IgD-negative memory B cell (primary cell): Measurements from ENCODE around the gene OPTC. TPM values are rescaled to one million over a fixed set of nuclear protein-coding genes. Genes with fewer than 3 reads are reported as not detected.

ENCODE experiments used
- H3K27ac Mint-ChIP-seq, 3 donors: one replicate each; pipeline ENCODE4 v1.8.0; 2020 to 2022; ENCODE audit warnings: mild to moderate bottlenecking in 3 of 3, mixed read lengths in 3 of 3, moderate library complexity in 1 of 3
- H3K27me3 Mint-ChIP-seq: one replicate; pipeline ENCODE4 v1.8.0; 2021; ENCODE audit warnings: mixed read lengths
- H3K36me3 Mint-ChIP-seq: one replicate; pipeline ENCODE4 v1.8.0; 2020; ENCODE audit warnings: mild to moderate bottlenecking, mixed read lengths
- H3K4me1 Mint-ChIP-seq, 3 donors: one replicate each; pipeline ENCODE4 v1.8.0; 2020 to 2022; ENCODE audit warnings: mixed read lengths in 3 of 3, mild to moderate bottlenecking in 1 of 3
- H3K4me3 Mint-ChIP-seq, 4 donors: one replicate each; pipeline ENCODE4 v1.8.0; 2020 to 2022; ENCODE audit warnings: mild to moderate bottlenecking in 4 of 4, mixed read lengths in 4 of 4, moderate library complexity in 3 of 4
- H3K9me3 Mint-ChIP-seq, 3 donors: one replicate each; pipeline ENCODE4 v1.8.0; 2020 to 2021; ENCODE audit warnings: mixed read lengths in 3 of 3, mild to moderate bottlenecking in 1 of 3
- polyA plus RNA-seq: library from polyadenylated mRNA; unstranded; fragments of 300-500 nt; fragmentation: Illumina TruSeq; gene quantifications from one replicate; pipeline ENCODE4 v1.2.3, GENCODE V29; 2021

OPTC gene
- polyA plus RNA-seq, 1 donor from 2014 or later: not detected

- Mint-ChIP-seq H3K27ac (no peak overlapping the region), H3K27me3 (peaks cover 17% of the 10 kb centered on the region), H3K4me3 (no peak overlapping the region), H3K4me1 (no peaks in the 10 kb centered on the region), H3K36me3 (no peaks in the 10 kb centered on the region), H3K9me3 (no peaks in the 10 kb centered on the region)
These were observed 20.1 kb upstream of the OPTC start for GRCh38 chr1:203473781-203474305.

GRCh38 chr1:203475012-203475981 is 18.7 kb upstream of the OPTC start, which contains the start of gene PRELP:
Gene PRELP (plus strand): TSS chr1:203475806. CDS start chr1:203483185, 7,379 bp downstream.
- Mint-ChIP-seq H3K9me3 (no peaks in the 10 kb centered on the region), H3K4me1 (no peaks in the 10 kb centered on the region), H3K4me3 (no peak within 1 kb of the TSS), H3K27me3 (peaks cover 11% of the 10 kb centered on the region), H3K27ac (no peak within 1 kb of the TSS), H3K36me3 (no peaks in the 10 kb centered on the region)

- H3K9me3 Mint-ChIP-seq: no peaks in the 10 kb centered on the region
- no peak overlapping the region for H3K4me3 Mint-ChIP-seq
- peaks cover 0 to 5% (median 2%) of the 10 kb centered on the region in 3 donors for H3K4me1 Mint-ChIP-seq
- no peaks in the 10 kb centered on the region for H3K36me3 Mint-ChIP-seq
- no peak overlapping the region for H3K27ac Mint-ChIP-seq
- H3K27me3 Mint-ChIP-seq: peaks cover 10% of the 10 kb centered on the region
These were observed 17.6 kb upstream of the OPTC start for GRCh38 chr1:203476216-203476814.

GRCh38 chr1:203477748-203478147 is 16.2 kb upstream of the OPTC start:
- H3K4me3 Mint-ChIP-seq: no peak overlapping the region
- no peaks in the 10 kb centered on the region for H3K9me3 Mint-ChIP-seq
- peaks cover 0 to 6% (median 5%) of the 10 kb centered on the region in 3 donors for H3K4me1 Mint-ChIP-seq
- peaks cover 10% of the 10 kb centered on the region for H3K27me3 Mint-ChIP-seq
- H3K27ac Mint-ChIP-seq: peak overlapping the region in 1 of 3 donors; percentile 76
- H3K36me3 Mint-ChIP-seq: no peaks in the 10 kb centered on the region

GRCh38 chr1:203478231-203478630 is 15.7 kb upstream of the OPTC start:
- peaks cover 10% of the 10 kb centered on the region for H3K27me3 Mint-ChIP-seq
- H3K9me3 Mint-ChIP-seq: no peaks in the 10 kb centered on the region
- H3K4me1 Mint-ChIP-seq: peaks cover 0 to 6% (median 5%) of the 10 kb centered on the region in 3 donors
- no peak overlapping the region for H3K4me3 Mint-ChIP-seq
- H3K27ac Mint-ChIP-seq: no peak overlapping the region
- H3K36me3 Mint-ChIP-seq: no peaks in the 10 kb centered on the region

- H3K36me3 Mint-ChIP-seq: no peaks in the 10 kb centered on the region
- no peak overlapping the region for H3K27ac Mint-ChIP-seq
- H3K4me1 Mint-ChIP-seq: peaks cover 0 to 6% (median 5%) of the 10 kb centered on the region in 3 donors
- H3K27me3 Mint-ChIP-seq: peaks cover 10% of the 10 kb centered on the region
- H3K4me3 Mint-ChIP-seq: no peak overlapping the region
- H3K9me3 Mint-ChIP-seq: no peaks in the 10 kb centered on the region
These were observed 15.0 kb upstream of the OPTC start for GRCh38 chr1:203478986-203479385.

- H3K9me3 Mint-ChIP-seq: no peaks in the 10 kb centered on the region
- peaks cover 0 to 6% (median 5%) of the 10 kb centered on the region in 3 donors for H3K4me1 Mint-ChIP-seq
- no peak overlapping the region for H3K27ac Mint-ChIP-seq
- H3K27me3 Mint-ChIP-seq: peaks cover 10% of the 10 kb centered on the region
- H3K36me3 Mint-ChIP-seq: no peaks in the 10 kb centered on the region
- H3K4me3 Mint-ChIP-seq: no peak overlapping the region
These were observed 14.3 kb upstream of the OPTC start for GRCh38 chr1:203479646-203480045.

- Mint-ChIP-seq H3K4me1 (peaks cover 0 to 6% (median 5%) of the 10 kb centered on the region in 3 donors), H3K4me3 (no peak overlapping the region), H3K9me3 (no peaks in the 10 kb centered on the region), H3K27ac (peak overlapping the region in 1 of 3 donors; percentile 32), H3K27me3 (peaks cover 10% of the 10 kb centered on the region), H3K36me3 (no peaks in the 10 kb centered on the region)
These were observed 13.9 kb upstream of the OPTC start for GRCh38 chr1:203480084-203480483.

- no peak overlapping the region for H3K4me3 Mint-ChIP-seq
- peaks cover 0 to 6% (median 5%) of the 10 kb centered on the region in 3 donors for H3K4me1 Mint-ChIP-seq
- H3K9me3 Mint-ChIP-seq: no peaks in the 10 kb centered on the region
- H3K27me3 Mint-ChIP-seq: peaks cover 10% of the 10 kb centered on the region
- H3K27ac Mint-ChIP-seq: peak overlapping the region in 1 of 3 donors; percentile 32
- no peaks in the 10 kb centered on the region for H3K36me3 Mint-ChIP-seq
These were observed 13.3 kb upstream of the OPTC start for GRCh38 chr1:203480525-203481084.

GRCh38 chr1:203481196-203481595 is 12.8 kb upstream of the OPTC start:
- Mint-ChIP-seq H3K4me3 (no peak overlapping the region), H3K9me3 (no peaks in the 10 kb centered on the region), H3K27me3 (peaks cover 7% of the 10 kb centered on the region), H3K4me1 (peaks cover 0 to 6% (median 5%) of the 10 kb centered on the region in 3 donors), H3K36me3 (no peaks in the 10 kb centered on the region), H3K27ac (no peak overlapping the region)

- Mint-ChIP-seq H3K27ac (no peak overlapping the region), H3K4me1 (peaks cover 3 to 9% (median 3%) of the 10 kb centered on the region in 3 donors), H3K27me3 (peaks cover 6% of the 10 kb centered on the region), H3K36me3 (no peaks in the 10 kb centered on the region), H3K4me3 (peak overlapping the region; percentile 80 to 94 (median 86)), H3K9me3 (no peaks in the 10 kb centered on the region)
These were observed 7.2 kb upstream of the OPTC start for GRCh38 chr1:203486618-203487370.

- H3K27ac Mint-ChIP-seq: no peak overlapping the region
These were observed 5.4 kb upstream of the OPTC start for GRCh38 chr1:203488539-203488938.

GRCh38 chr1:203490607-203491006 is 3.3 kb upstream of the OPTC start:
- Mint-ChIP-seq H3K4me1 (peaks cover 3 to 9% (median 3%) of the 10 kb centered on the region in 3 donors), H3K4me3 (no peak overlapping the region), H3K9me3 (no peaks in the 10 kb centered on the region), H3K36me3 (no peaks in the 10 kb centered on the region), H3K27me3 (peaks cover 18% of the 10 kb centered on the region), H3K27ac (no peak overlapping the region)

More at GRCh38 chr1:203488539-203488938, 5.4 kb upstream of the OPTC start:
- H3K4me3 Mint-ChIP-seq: peak overlapping the region in 2 of 4 donors; percentile 5 to 47
- H3K36me3 Mint-ChIP-seq: no peaks in the 10 kb centered on the region
- H3K27me3 Mint-ChIP-seq: peaks cover 14% of the 10 kb centered on the region
- no peaks in the 10 kb centered on the region for H3K9me3 Mint-ChIP-seq
- peaks cover 3 to 9% (median 3%) of the 10 kb centered on the region in 3 donors for H3K4me1 Mint-ChIP-seq

GRCh38 chr1:203491664-203492063 is 2.3 kb upstream of the OPTC start:
- H3K36me3 Mint-ChIP-seq: no peaks in the 10 kb centered on the region
- no peaks in the 10 kb centered on the region for H3K9me3 Mint-ChIP-seq
- peaks cover 3 to 9% (median 3%) of the 10 kb centered on the region in 3 donors for H3K4me1 Mint-ChIP-seq
- H3K27ac Mint-ChIP-seq: no peak overlapping the region
- H3K27me3 Mint-ChIP-seq: peaks cover 18% of the 10 kb centered on the region
- no peak overlapping the region for H3K4me3 Mint-ChIP-seq
